A673 (cell line): ENCODE measurements around the gene APBA1.

ENCODE experiments used
- CTCF ChIP-seq: fragments of 300-800, 200-600 bp; sonication (generic); conservative IDR thresholded peaks from 2 replicates; pipeline ENCODE4 v1.5.1; 2017; ENCODE audit warnings: low read depth, mild to moderate bottlenecking, antibody characterized with exemption, low read length, moderate library complexity, mixed read lengths
- EZH2 ChIP-seq: fragments of 200-600 bp; sonication (generic); IDR thresholded peaks from 2 replicates; pipeline ENCODE4 v1.6.1; 2017; ENCODE audit warnings: borderline replicate concordance, low read depth, mild to moderate bottlenecking, mixed read lengths, antibody characterized with exemption, low read length; ENCODE audit not compliant: poor library complexity, severe bottlenecking

GRCh38 chr9:69673311-69673640, 1.1 kb upstream of the APBA1 start:
- TF ChIP-seq CTCF (no peak), EZH2 (no peak)
